ENCODE measurements around the gene MBNL1. TPM values are rescaled to one million over a fixed set of nuclear protein-coding genes. Genes with fewer than 3 reads are reported as not detected.

The MBNL1 gene
- total and polyA plus RNA-seq, 4 donors: 17.1 to 110 (median 62.3) TPM

GRCh38 chr3:152359385-152360248, 90.9 kb downstream of the MBNL1 start:
- Histone ChIP-seq H3K4me3 (ENCODE audit: low read depth in 1 of 3, low read length in 3 of 3) (no peak overlapping the region), H3K4me1 (ENCODE audit: control insufficient read depth in 4 of 4, insufficient read depth in 4 of 4, low read length in 3 of 4) (peaks cover 0 to 15% (median 5%) of the 10 kb centered on the region in 4 donors), H3K27ac (ENCODE audit: low read depth in 1 of 2, low read length in 2 of 2) (no peak overlapping the region), H3K9me3 (ENCODE audit: control insufficient read depth in 4 of 4, low read length in 3 of 4) (no peaks in the 10 kb centered on the region), H3K27me3 (ENCODE audit: control insufficient read depth in 4 of 4, insufficient read depth in 4 of 4, low read length in 3 of 4) (no peaks in the 10 kb centered on the region), H3K9ac (ENCODE audit: low read depth in 1 of 2, low read length in 2 of 2) (no peak overlapping the region), H3K36me3 (ENCODE audit: control insufficient read depth in 4 of 4, insufficient read depth in 3 of 4, low read depth in 1 of 4, low read length in 3 of 4) (peaks cover 0 to 1% (median 0%) of the 10 kb centered on the region in 4 donors)
- TF ChIP-seq HNF4G (IDR thresholded peaks at IDR 0.05): no peak
- TF ChIP-seq HNF4A (conservative IDR thresholded peaks at IDR 0.05): no peak
- no peak for TF ChIP-seq NR2F2 (IDR thresholded peaks at IDR 0.05)
- TF ChIP-seq EGR1 (IDR thresholded peaks at IDR 0.05; ENCODE audit: low read depth in 2 of 2): no peak
- no peak for TF ChIP-seq FOXA1 (IDR thresholded peaks at IDR 0.05)
- TF ChIP-seq SP1 (IDR thresholded peaks at IDR 0.05): no peak
- no peak for TF ChIP-seq TAF1 (conservative IDR thresholded peaks at IDR 0.05)
- no peak for TF ChIP-seq RXRA (IDR thresholded peaks at IDR 0.05)
- TF ChIP-seq RAD21 (IDR thresholded peaks at IDR 0.05): no peak
- TF ChIP-seq YY1 (IDR thresholded peaks at IDR 0.05): no peak
- TF ChIP-seq REST (IDR thresholded peaks at IDR 0.05): no peak
- TF ChIP-seq JUND (IDR thresholded peaks at IDR 0.05): no peak
- TF ChIP-seq CTCF (IDR thresholded peaks at IDR 0.05; ENCODE audit: low read depth, low read length, missing input control): no peak
- TF ChIP-seq GABPA (IDR thresholded peaks at IDR 0.05 in 1 of 2, conservative IDR thresholded peaks at IDR 0.05 in 1 of 2): no peak
- TF ChIP-seq ZBTB33 (IDR thresholded peaks at IDR 0.05): no peak
- TF ChIP-seq MAX (IDR thresholded peaks at IDR 0.05): no peak
- no peak for TF ChIP-seq ATF3 (IDR thresholded peaks at IDR 0.05)
- TF ChIP-seq FOXA2 (IDR thresholded peaks at IDR 0.05): no peak
- no peak for DNase-seq (ENCODE audit: low spot score)
- 62% methylated on average over 2 of the region's 2 CpGs for WGBS

Data from liver (tissue), 9 donors.